GM20431 (cell line): ENCODE results near the gene ARHGAP28.

Experiments
- in situ Hi-C: fragments of 300-500 bp; cut with MseI, MboI; formaldehyde crosslinking; loops from one replicate; pipeline ENCODE4 v1.15.0; 2020; ENCODE audit warnings: low sequenced_read_pairs; ENCODE audit not compliant: unreplicated experiment

Gene ARHGAP28

DNA sequence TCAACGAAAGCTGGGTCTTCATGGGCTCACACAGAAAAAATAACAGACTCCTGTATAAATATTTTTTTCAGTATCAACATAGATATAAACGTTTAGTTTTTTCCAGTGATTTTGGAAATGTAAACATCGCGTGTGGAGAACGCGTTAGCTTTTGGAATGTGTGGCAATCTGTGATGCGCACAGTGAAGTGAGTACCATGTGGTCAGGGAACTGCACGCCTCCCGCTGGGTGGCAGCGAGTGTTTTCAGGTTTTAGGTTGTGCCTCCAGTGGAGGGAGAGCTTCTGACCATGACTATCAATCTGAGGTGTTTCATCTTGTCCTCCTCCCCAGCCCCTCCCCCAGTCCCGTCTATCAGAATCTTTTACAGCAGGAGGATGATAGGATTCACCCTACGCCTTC lies 127.8 kb downstream of the ARHGAP28 start:
- in situ Hi-C loops, result loop anchor here (25.0 kb wide), 1 partner anchor 105 kb away; no protein-coding TSS in a partner anchor

DNA sequence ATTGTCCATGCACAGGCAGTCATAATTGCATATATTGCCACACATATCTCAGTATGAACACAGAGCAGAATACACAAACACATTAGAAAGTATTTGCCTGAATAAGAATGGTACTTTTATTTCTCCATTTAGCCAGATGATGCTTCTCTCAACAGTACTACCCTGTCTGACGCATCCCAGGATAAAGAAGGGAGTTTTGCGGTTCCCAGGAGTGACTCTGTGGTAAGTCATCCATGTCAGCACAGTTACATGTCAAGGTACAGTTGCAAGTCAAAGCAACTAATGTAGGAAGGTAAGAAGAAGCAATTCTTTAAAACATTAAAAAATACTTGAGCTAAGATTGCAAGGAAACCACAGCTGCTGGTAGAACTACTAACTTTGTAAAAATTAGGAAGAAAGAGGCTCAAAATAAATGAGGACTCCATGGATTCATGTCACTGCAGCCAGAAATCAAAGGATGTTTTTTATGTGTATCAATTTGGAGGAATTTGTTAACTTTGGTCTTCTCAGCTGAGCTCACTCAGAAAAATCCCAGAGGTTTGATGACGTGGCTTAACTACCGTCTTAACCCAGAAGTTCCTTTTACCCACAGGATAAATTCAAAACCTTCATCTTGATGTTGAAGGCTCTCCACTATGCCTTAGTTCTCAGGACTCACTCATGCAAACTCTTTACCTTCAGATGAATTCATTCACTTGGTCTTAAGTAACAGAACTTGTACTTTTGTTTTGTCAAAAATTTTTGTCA lies 130.3 kb downstream of the ARHGAP28 start:
- in situ Hi-C loops, result loop anchor here (25.0 kb wide), 1 partner anchor 102 kb away; no protein-coding TSS in a partner anchor

DNA sequence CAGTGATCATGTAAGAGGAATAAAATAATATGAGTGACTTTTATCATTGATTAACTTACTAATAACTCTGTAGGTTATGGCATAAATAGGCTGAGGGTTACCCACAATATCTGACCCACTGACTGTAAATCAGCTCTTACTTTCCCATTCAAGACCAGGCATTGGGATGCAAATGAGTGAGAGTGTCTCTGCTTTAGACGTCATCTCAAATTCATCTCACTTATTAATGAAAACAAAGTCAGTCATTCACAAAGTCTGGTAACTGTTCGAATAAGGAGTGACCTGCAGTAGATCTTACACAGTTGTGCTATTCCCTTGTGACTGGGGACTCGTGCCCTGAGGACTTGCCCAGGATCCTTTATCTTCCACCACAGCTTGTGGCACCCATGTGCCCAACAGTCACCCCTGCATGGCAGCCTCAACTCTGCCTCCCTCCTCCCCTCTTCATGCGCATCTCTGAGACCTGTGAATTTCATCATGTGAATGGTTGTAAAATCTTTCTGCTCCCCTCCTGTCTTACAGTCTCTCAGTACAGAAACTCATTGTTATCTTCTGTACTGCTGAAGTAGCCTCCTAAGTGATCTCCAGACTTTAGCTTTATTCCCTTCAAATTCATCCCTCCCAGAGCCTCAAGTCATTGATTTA lies 131.4 kb downstream of the ARHGAP28 start:
- in situ Hi-C loops, result loop anchor here (25.0 kb wide), 1 partner anchor 101 kb away; no protein-coding TSS in a partner anchor

DNA sequence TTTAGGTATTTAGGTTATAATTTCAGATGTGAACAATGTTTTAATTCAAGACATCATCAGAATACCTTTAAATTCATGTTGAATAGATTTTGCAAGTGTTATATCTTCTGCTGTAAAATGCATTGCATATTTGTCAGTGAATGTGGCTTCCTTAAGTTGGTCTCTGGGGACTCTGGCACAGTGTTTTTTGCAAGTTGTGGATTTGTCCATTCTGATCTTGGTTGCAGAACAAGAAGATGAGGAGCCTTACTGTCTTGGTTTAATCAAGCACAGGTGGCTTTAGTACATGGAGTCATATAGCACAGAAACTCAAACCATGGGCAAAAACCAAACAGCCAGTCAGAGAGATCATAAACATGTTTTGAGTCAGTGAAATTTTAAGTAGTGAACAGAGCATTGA lies 135.7 kb downstream of the ARHGAP28 start:
- in situ Hi-C loops, result loop anchor here (25.0 kb wide), 1 partner anchor 97 kb away; no protein-coding TSS in a partner anchor

- in situ Hi-C loops, result loop anchor here (25.0 kb wide), 1 partner anchor 96 kb away; no protein-coding TSS in a partner anchor
These were observed 137.1 kb downstream of the ARHGAP28 start for GRCh38 chr18:6866552-6867085.

DNA sequence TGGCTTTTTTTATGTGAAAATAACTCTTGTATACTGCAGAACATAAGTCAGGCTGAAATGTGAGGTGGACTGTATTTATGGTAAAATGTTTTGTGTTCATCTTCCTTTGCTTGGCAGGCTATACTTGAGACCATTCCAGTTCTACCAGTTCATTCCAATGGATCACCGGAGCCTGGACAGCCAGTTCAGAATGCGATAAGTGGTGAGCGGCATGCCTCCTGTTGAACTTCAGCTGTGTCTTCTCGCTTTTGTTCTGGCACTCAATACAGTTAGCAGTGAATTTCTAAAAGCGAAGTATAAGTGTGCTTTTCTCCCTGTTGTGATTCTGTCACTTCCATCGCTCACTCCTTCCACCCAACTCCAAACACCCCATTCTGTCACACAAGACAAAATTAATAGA lies 138.5 kb downstream of the ARHGAP28 start:
- in situ Hi-C loops, result loop anchor here (25.0 kb wide), 1 partner anchor 94 kb away; no protein-coding TSS in a partner anchor

GRCh38 chr18:6871566-6871965 lies 142.1 kb downstream of the ARHGAP28 start:
- in situ Hi-C loops, result loop anchor here (25.0 kb wide), 1 partner anchor 91 kb away; no protein-coding TSS in a partner anchor

- in situ Hi-C loops, result loop anchor here (25.0 kb wide), 1 partner anchor 89 kb away; no protein-coding TSS in a partner anchor
These were observed 143.7 kb downstream of the ARHGAP28 start for GRCh38 chr18:6873040-6873751.

DNA sequence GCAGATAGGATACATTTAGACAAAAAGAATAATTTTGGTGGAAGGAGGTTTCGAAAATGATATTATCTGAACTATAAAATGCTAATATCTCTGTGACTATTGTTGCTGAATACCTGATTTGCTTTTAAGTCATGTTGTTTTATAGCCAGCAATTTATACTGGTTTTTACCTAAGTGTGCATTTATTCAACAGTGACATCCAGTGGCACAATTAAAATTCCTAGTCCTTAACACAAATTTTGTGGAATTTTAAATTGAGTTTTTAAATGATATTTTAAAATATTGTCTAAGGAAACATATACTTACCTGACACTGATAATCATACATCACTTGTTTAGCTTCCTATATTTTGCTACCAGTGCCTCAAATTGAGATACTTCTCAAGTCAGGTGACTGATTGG lies 144.8 kb downstream of the ARHGAP28 start:
- in situ Hi-C loops, result loop anchor here (25.0 kb wide), 1 partner anchor 88 kb away; no protein-coding TSS in a partner anchor

GRCh38 chr18:6875749-6876148 lies 146.2 kb downstream of the ARHGAP28 start:
- in situ Hi-C loops, result no loop called here

DNA sequence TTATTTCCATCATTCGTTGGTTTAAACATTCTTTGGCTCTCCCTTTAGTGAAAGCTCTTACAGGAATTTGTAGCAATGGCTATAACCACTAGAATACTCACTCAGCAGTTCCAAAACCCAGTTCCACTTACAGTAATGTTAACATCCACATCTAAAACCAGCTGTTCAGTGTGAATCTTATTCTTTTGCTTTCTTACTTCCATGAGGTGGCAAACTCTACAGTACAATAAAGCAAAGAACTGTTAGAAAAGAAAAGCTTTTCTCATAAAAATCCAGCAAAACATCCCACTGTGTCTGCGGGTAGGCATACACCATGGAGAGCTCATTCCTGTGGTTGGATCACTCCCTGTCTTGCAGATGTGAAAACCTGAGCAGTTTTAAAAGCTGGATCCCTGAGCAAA lies 147.1 kb downstream of the ARHGAP28 start:
- in situ Hi-C loops, result no loop called here

GRCh38 chr18:6877288-6877687 lies 147.8 kb downstream of the ARHGAP28 start:
- in situ Hi-C loops, result no loop called here

DNA sequence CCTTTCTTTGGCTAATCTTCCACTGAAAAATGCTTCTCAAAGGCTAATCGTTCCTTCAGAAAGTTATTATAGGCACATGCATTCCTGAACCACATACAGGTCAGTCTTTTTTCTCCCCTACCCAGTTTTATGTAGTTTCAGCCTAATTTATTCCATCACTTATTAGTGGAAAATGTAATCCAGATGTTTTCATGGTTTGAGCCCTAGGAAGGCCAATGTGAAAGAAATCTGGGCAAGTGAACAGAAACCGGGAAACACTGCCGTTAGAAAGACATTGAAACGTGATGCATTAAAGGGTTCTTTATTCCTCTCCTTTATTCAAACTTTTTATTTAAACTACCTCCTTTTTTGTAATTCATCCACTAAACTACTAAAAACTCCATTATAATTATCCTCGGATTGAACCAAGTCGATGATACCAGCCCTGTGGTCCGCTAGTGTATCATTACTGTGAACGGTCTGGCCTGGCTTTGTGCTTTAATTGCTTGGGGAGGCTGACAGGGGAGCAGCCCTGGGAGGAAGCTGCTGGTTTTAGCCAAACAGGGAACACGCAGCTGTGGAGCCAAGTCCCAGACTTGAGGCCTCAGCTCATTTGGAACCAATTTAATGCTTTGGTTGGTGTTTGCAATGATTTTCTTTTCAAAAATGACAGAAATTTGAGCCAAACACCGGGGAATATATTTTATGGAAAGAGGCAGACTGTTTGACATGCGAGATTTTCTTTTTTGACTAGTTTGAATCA lies 149.2 kb downstream of the ARHGAP28 start:
- in situ Hi-C loops, result no loop called here

DNA sequence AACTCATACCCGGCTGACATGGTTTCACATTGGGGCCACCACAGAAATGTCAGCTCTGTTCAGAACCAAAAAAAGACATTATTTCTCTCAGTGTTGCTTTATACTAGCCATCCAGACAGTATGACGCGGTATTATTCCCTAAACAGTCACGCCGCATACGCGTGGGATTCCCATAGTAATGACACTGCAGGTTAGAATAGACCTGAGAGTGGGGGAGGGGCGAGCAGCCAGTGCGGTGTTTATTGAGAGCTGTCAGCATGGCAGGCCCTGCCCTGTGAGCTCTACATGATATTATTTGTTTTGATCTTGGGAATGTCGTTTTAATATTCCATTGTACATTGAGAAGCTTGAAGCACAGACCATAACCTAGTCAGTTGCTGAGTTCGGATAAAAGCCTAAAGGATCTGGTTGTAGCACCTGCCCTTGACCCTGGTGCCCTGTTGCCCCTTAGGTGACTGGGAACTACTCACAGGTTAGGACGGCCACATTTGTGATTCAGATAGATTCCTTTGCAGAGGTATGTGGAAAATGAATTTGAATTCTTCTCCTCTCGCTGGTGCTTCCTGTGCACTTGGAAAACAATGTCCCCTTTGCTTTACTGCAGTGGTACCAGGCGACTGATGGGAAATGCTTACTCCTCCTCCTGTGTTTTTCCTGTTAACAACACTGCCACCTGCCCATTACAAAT lies 150.1 kb downstream of the ARHGAP28 start:
- in situ Hi-C loops, result no loop called here

DNA sequence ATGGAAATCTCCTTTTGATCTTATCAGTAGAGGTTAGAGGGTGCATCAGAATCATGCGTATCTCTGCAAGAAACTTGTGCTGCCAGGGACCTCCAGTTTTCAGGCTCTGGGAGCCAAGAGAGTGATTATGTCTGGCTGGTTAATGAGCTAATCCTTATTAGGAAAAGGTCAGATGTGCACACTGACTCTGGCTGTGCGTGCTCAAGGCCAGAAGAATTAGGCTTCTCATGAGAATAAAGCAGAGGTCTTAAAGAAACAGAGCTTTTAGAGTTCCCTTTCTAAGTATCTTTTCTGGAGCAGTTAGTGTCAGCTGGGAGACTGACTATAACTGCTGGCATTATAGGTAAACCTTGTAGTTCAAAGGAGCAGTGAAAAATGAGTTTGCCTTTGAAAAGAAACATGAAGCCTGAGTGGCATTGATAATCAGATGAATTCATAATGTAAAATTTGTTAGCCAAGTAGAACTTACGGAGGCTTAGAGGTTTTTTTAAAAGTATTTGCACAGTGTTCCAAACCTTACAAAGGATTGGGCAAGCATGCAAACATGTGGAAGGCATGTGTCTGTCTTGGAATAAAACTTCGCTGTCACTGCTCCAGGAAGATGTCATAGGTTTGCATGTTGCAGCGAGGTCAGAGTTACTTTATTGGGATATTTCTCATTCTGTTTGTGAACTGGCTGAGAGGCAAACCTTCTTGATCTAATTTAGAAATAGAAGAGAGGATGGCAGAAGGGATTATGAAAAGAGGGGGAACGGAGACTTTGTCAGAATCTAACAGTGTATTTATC lies 151.7 kb downstream of the ARHGAP28 start:
- in situ Hi-C loops, result no loop called here

DNA sequence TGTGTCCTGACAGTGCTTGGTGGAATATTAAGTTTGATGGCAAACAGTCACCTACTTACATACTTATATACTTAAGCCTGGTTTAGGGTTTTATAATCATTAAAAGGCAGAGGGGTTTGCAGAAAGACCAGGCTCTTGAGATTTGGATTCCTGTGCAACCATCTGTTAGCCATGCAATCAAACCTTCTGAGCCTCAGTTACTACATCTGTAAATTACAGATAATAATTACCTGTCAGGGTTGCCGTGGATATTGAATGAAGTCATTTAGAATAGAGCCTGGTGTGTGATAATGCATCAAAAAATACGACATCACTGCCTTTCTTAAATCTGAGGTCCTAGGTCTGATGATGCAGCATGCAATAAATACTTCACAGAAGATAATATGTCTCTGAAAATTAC lies 152.9 kb downstream of the ARHGAP28 start:
- in situ Hi-C loops, result no loop called here

- in situ Hi-C loops, result no loop called here
These were observed 155.5 kb downstream of the ARHGAP28 start for GRCh38 chr18:6885006-6885481.
